ENCODE measurements around the gene RWDD1.

DNA sequence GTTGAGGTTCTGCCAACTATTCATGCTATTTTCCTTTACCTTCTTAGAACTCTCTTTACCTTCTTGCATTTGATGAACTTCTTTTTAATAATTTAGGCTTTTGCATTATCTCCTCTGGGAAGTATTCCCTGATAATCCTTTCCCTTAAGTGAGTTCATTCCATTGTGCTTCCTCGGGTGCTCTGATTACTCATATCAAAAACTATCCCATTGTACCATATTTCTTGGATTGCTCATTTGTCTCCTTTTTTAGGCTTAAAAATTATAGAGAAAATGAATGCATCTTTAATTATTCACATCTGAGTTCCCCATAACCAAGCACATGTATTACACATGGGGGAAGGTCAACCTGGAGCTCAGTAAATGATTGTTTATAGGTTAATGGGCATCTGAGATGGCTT, 15.2 kb upstream of the RWDD1 start:
- TF ChIP-seq, protein P1, sequence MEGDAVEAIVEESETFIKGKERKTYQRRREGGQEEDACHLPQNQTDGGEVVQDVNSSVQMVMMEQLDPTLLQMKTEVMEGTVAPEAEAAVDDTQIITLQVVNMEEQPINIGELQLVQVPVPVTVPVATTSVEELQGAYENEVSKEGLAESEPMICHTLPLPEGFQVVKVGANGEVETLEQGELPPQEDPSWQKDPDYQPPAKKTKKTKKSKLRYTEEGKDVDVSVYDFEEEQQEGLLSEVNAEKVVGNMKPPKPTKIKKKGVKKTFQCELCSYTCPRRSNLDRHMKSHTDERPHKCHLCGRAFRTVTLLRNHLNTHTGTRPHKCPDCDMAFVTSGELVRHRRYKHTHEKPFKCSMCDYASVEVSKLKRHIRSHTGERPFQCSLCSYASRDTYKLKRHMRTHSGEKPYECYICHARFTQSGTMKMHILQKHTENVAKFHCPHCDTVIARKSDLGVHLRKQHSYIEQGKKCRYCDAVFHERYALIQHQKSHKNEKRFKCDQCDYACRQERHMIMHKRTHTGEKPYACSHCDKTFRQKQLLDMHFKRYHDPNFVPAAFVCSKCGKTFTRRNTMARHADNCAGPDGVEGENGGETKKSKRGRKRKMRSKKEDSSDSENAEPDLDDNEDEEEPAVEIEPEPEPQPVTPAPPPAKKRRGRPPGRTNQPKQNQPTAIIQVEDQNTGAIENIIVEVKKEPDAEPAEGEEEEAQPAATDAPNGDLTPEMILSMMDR (conservative IDR thresholded peaks at IDR 0.05) = no peak
- no peak for TF ChIP-seq EZH2 (IDR thresholded peaks at IDR 0.05; ENCODE audit: low read depth)
